KMS-11 (cell line): Measurements from ENCODE around the gene WDR18.
A peak's percentile ranks its signal among the peaks of the same experiment; 100 is the strongest.

ENCODE experiments used
- H2AFZ ChIP-seq: fragments of 200-600 bp; sonication (generic); 2 replicates; pipeline ENCODE4 v1.6.1; 2016; ENCODE audit warnings: antibody characterized with exemption, mixed run types, low read depth
- H3K27ac ChIP-seq: fragments of 200-600 bp; sonication (generic); 2 replicates; pipeline ENCODE4 v1.6.1; 2016; ENCODE audit warnings: mild to moderate bottlenecking, mixed run types
- H3K27me3 ChIP-seq: fragments of 200-600 bp; sonication (generic); 2 replicates; pipeline ENCODE4 v1.6.1; 2017; ENCODE audit warnings: mild to moderate bottlenecking, low read depth, mixed run types, moderate library complexity; ENCODE audit not compliant: insufficient read depth
- H3K36me3 ChIP-seq: fragments of 200-600 bp; sonication (generic); 2 replicates; pipeline ENCODE4 v1.6.1; 2017; ENCODE audit warnings: mild to moderate bottlenecking, mixed run types; ENCODE audit not compliant: insufficient read depth
- H3K4me1 ChIP-seq: fragments of 200-600 bp; sonication (generic); 2 replicates; pipeline ENCODE4 v1.6.1; 2016; ENCODE audit warnings: mild to moderate bottlenecking, low read depth, mixed run types; ENCODE audit not compliant: poor library complexity, severe bottlenecking
- H3K4me2 ChIP-seq: fragments of 200-600 bp; sonication (generic); 2 replicates; pipeline ENCODE4 v1.7.0; 2016; ENCODE audit warnings: mild to moderate bottlenecking, mixed run types
- H3K4me3 ChIP-seq: fragments of 200-600 bp; sonication (generic); IDR thresholded peaks from 2 replicates; pipeline ENCODE4 v1.6.1; 2017; ENCODE audit warnings: low read depth, low read length, mixed read lengths; ENCODE audit not compliant: insufficient read depth
- H3K79me2 ChIP-seq: fragments of 200-600 bp; sonication (generic); 2 replicates; pipeline ENCODE4 v1.6.1; 2016; ENCODE audit warnings: low read depth, mixed run types; ENCODE audit not compliant: insufficient read depth
- H3K9ac ChIP-seq: fragments of 200-600 bp; sonication (generic); 2 replicates; pipeline ENCODE4 v1.6.1; 2016; ENCODE audit warnings: mild to moderate bottlenecking, mixed run types
- H4K20me1 ChIP-seq: fragments of 200-600 bp; sonication (generic); 2 replicates; pipeline ENCODE4 v1.6.1; 2016; ENCODE audit warnings: mild to moderate bottlenecking, mixed run types; ENCODE audit not compliant: insufficient read depth
- CTCF ChIP-seq: fragments of 200-600 bp; sonication (generic); conservative IDR thresholded peaks from 2 replicates; pipeline ENCODE4 v1.6.1; 2017; ENCODE audit warnings: low read depth, mild to moderate bottlenecking, antibody characterized with exemption, low read length, moderate library complexity, mixed read lengths

WDR18 gene

GRCh38 chr19:1025960-1026782, 42.0 kb downstream of the WDR18 start, which contains the start of gene CNN2:
CNN2 (plus strand) TSS chr19:1026608; CDS start chr19:1026662, 54 bp downstream.
- H3K79me2 ChIP-seq: peaks cover 8% of the 10 kb centered on the region; the same call in 1 of the 2 replicates
- H3K27me3 ChIP-seq: no peaks in the 10 kb centered on the region
- peak within 1 kb of the TSS; percentile 80 for H3K4me2 ChIP-seq
- no peaks in the 10 kb centered on the region for H3K36me3 ChIP-seq
- peak within 1 kb of the TSS; percentile 38 for H3K27ac ChIP-seq
- no peak for TF ChIP-seq CTCF
- peaks cover 39% of the 10 kb centered on the region for H3K4me1 ChIP-seq
- no peak within 1 kb of the TSS for H3K4me3 ChIP-seq
- peak within 1 kb of the TSS; percentile 65; the same call in 1 of the 2 replicates for H2AFZ ChIP-seq
- peak within 1 kb of the TSS; percentile 29; the same call in 1 of the 2 replicates for H3K9ac ChIP-seq
- H4K20me1 ChIP-seq: no peaks in the 10 kb centered on the region

- no peak for TF ChIP-seq CTCF
- Histone ChIP-seq H3K4me1 (peaks cover 34% of the 10 kb centered on the region), H3K4me2 (peak overlapping the region; percentile 80), H3K27me3 (no peaks in the 10 kb centered on the region), H3K9ac (peak overlapping the region; percentile 29; the same call in 1 of the 2 replicates), H3K36me3 (no peaks in the 10 kb centered on the region), H3K27ac (peak overlapping the region; percentile 14; the same call in 1 of the 2 replicates), H3K79me2 (peaks cover 8% of the 10 kb centered on the region; the same call in 1 of the 2 replicates), H3K4me3 (no peak overlapping the region), H2AFZ (peak overlapping the region; percentile 65; the same call in 1 of the 2 replicates), H4K20me1 (no peaks in the 10 kb centered on the region)
These were observed 42.9 kb downstream of the WDR18 start for GRCh38 chr19:1026783-1027649.

- TF ChIP-seq CTCF: no peak
- no peaks in the 10 kb centered on the region for H4K20me1 ChIP-seq
- no peak overlapping the region for H3K4me3 ChIP-seq
- no peak overlapping the region for H3K9ac ChIP-seq
- H2AFZ ChIP-seq: peak overlapping the region; percentile 30
- H3K4me2 ChIP-seq: peak overlapping the region; percentile 80
- peaks cover 38% of the 10 kb centered on the region for H3K4me1 ChIP-seq
- H3K27me3 ChIP-seq: no peaks in the 10 kb centered on the region
- H3K79me2 ChIP-seq: peaks cover 8% of the 10 kb centered on the region; the same call in 1 of the 2 replicates
- H3K27ac ChIP-seq: no peak overlapping the region
- H3K36me3 ChIP-seq: no peaks in the 10 kb centered on the region
These were observed 43.5 kb downstream of the WDR18 start for GRCh38 chr19:1027650-1028061.
